Trophoblast cell (in vitro differentiated cells and primary cell): Measurements from ENCODE around the gene DISP3. TPM values are rescaled to one million over a fixed set of nuclear protein-coding genes. Genes with fewer than 3 reads are reported as not detected.

ENCODE experiments used
- DNase-seq, 2 donors: peaks; one replicate each; pipeline ENCODE4 v3.0.0-alpha.2; 2016
- H2AFZ ChIP-seq: 2 replicates; pipeline ENCODE4 v1.6.1; 2013; ENCODE audit warnings: low read length, moderate library complexity, mild to moderate bottlenecking; ENCODE audit not compliant: insufficient read depth, poor library complexity
- H2AK5ac ChIP-seq: 2 replicates; pipeline ENCODE4 v1.6.1; 2013; ENCODE audit warnings: mild to moderate bottlenecking, low read length
- H2BK120ac ChIP-seq: 2 replicates; pipeline ENCODE4 v1.6.1; 2013; ENCODE audit warnings: low read length, mild to moderate bottlenecking, moderate library complexity; ENCODE audit not compliant: insufficient read depth, poor library complexity
- H2BK12ac ChIP-seq: 2 replicates; pipeline ENCODE4 v1.6.1; 2013; ENCODE audit warnings: mild to moderate bottlenecking, low read length, moderate library complexity
- H2BK5ac ChIP-seq: 2 replicates; pipeline ENCODE4 v1.6.1; 2013; ENCODE audit warnings: low read length, low read depth, moderate library complexity, mild to moderate bottlenecking; ENCODE audit not compliant: poor library complexity
- H3K14ac ChIP-seq: 2 replicates; pipeline ENCODE4 v1.6.1; 2013; ENCODE audit warnings: mild to moderate bottlenecking, low read length
- H3K18ac ChIP-seq: 2 replicates; pipeline ENCODE4 v1.6.1; 2013; ENCODE audit warnings: mild to moderate bottlenecking, low read length
- H3K23ac ChIP-seq: 2 replicates; pipeline ENCODE4 v1.6.1; 2013; ENCODE audit warnings: low read length
- H3K27ac ChIP-seq: 2 replicates; pipeline ENCODE4 v1.5.1; 2013; ENCODE audit warnings: low read depth, mild to moderate bottlenecking, inconsistent platforms, low read length, moderate library complexity
- H3K27me3 ChIP-seq: 2 replicates; pipeline ENCODE4 v1.6.1; 2013; ENCODE audit warnings: inconsistent platforms, mild to moderate bottlenecking, low read length, moderate library complexity; ENCODE audit not compliant: insufficient read depth
- H3K36me3 ChIP-seq, 2 experiments: 1 replicate in 1 of 2; 2 replicates in 1 of 2; pipeline ENCODE4 v1.6.1; 2013; ENCODE audit warnings: low read length in 2 of 2, mild to moderate bottlenecking in 2 of 2, moderate library complexity in 1 of 2; ENCODE audit not compliant: insufficient read depth in 2 of 2, control insufficient read depth in 1 of 2
- H3K4ac ChIP-seq: 2 replicates; pipeline ENCODE4 v1.6.1; 2013; ENCODE audit warnings: low read depth, mild to moderate bottlenecking, low read length, moderate library complexity
- H3K4me1 ChIP-seq, 2 experiments: 1 replicate in 1 of 2; 2 replicates in 1 of 2; pipeline ENCODE4 v1.6.1; 2013; ENCODE audit warnings: low read length in 2 of 2, mild to moderate bottlenecking in 2 of 2, moderate library complexity in 1 of 2; ENCODE audit not compliant: insufficient read depth in 2 of 2, control insufficient read depth in 1 of 2
- H3K4me2 ChIP-seq: 2 replicates; pipeline ENCODE4 v1.6.1; 2013; ENCODE audit warnings: inconsistent platforms, mild to moderate bottlenecking, low read length, moderate library complexity
- H3K4me3 ChIP-seq: 2 replicates; pipeline ENCODE4 v1.5.1; 2013; ENCODE audit warnings: mild to moderate bottlenecking, low read depth, low read length, inconsistent platforms
- H3K79me1 ChIP-seq: one replicate; pipeline ENCODE4 v1.6.1; 2013; ENCODE audit warnings: low read length
- H3K79me2 ChIP-seq: 2 replicates; pipeline ENCODE4 v1.6.1; 2013; ENCODE audit warnings: low read length, mild to moderate bottlenecking; ENCODE audit not compliant: control insufficient read depth, insufficient read depth, poor library complexity
- H3K9ac ChIP-seq: 2 replicates; pipeline ENCODE4 v1.6.1; 2013; ENCODE audit warnings: mild to moderate bottlenecking, low read length
- H3K9me3 ChIP-seq: 2 replicates; pipeline ENCODE4 v1.6.1; 2013; ENCODE audit warnings: low read depth, mild to moderate bottlenecking, control low read depth, inconsistent platforms, low read length; ENCODE audit not compliant: insufficient read depth
- H4K12ac ChIP-seq: 2 replicates; pipeline ENCODE4 v1.6.1; 2013; ENCODE audit warnings: low read depth, mild to moderate bottlenecking, low read length, moderate library complexity
- H4K8ac ChIP-seq: 2 replicates; pipeline ENCODE4 v1.6.1; 2013; ENCODE audit warnings: low read depth, mild to moderate bottlenecking, low read length, moderate library complexity
- H4K91ac ChIP-seq: one replicate; pipeline ENCODE4 v1.6.1; 2013; ENCODE audit warnings: low read depth, mild to moderate bottlenecking, low read length, moderate library complexity
- WGBS: extraction: QIAGEN DNeasy Blood & Tissue Kit; methylation state at CpG from one replicate; pipeline ENCODE4 v1.1.7; 2013; ENCODE audit warnings: missing lambda C conversion rate; ENCODE audit not compliant: insufficient read length, insufficient coverage; ENCODE audit errors: extremely low coverage; 5-methylcytosine and 5-hydroxymethylcytosine counted together
- polyA plus RNA-seq: library from polyadenylated mRNA; stranded (reverse); fragments of 200-250 nt; gene quantifications from 2 replicates; pipeline ENCODE4 v1.2.3, GENCODE V29; 2013

The DISP3 gene
- 0.33 and 0.49 TPM in 2 replicates for polyA plus RNA-seq

DNA sequence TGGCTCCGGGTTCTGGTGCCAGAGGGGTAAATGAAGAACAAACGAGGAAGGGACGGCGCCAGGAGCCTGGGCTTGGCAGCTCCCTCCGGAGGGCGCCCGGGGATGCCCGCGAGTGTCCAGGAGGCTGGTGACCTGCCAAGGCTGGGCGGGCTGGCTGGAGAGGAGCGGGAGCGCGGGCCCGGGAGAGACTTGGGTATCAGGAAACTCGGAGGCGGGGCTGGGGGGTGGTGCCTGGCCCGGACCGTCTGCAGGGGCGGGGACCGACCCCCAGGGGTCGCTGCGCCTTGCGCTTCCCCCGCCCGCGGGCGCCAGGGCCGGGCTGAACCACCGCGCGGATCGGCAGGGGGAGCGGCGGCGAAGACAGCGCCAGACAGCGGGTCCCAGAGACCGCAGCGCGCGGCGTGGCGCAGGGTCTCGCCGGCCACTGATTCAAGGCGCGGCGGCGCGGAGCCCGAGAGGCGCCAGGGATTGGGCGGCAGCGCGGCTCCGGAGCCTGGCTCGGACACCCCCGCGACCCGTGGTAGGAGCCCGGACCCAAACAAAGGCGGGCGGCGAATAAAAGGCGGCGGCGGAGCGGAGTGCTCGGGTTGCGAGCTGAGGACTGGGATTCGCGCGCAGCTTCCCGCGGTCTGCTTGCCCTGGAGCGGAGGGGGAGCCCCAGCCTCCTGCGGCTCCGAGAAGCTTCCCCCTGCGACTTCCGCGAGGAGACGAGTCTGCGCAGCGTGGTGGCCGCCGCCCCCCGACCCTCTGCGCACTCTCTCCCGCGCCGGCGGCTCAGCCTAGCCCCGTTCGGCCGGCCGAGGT lies at the start of gene DISP3:
TSS of gene DISP3 (plus strand) at position 585 of the 804 bp plus-strand sequence. CDS start 21,838 bp downstream, outside the sequence.
- no CpG with 5 or more reads among the region's 96 CpGs for WGBS
- Histone ChIP-seq H2BK120ac (peak within 1 kb of the TSS; percentile 95), H3K4ac (peak within 1 kb of the TSS; percentile 90)

GRCh38 chr1:11429226-11429625 lies 49.7 kb upstream of the DISP3 start:
- DNase-seq = no peak
- no CpG with 5 or more reads among the region's 6 CpGs for WGBS
- Histone ChIP-seq H2BK12ac (no peak overlapping the region), H3K23ac (no peak overlapping the region), H3K14ac (no peak overlapping the region), H4K12ac (no peak overlapping the region), H3K4ac (no peak overlapping the region), H3K36me3 (no peaks in the 10 kb centered on the region), H3K18ac (no peak overlapping the region), H4K91ac (no peak overlapping the region), H2BK5ac (no peak overlapping the region), H3K4me2 (no peak overlapping the region), H3K27me3 (no peaks in the 10 kb centered on the region), H3K79me2 (no peaks in the 10 kb centered on the region), H3K4me1 (no peaks in the 10 kb centered on the region), H2AFZ (no peak overlapping the region), H2AK5ac (no peak overlapping the region), H3K4me3 (no peak overlapping the region), H3K79me1 (no peaks in the 10 kb centered on the region), H3K27ac (no peak overlapping the region), H2BK120ac (no peak overlapping the region), H3K9ac (no peak overlapping the region), H3K9me3 (peaks cover 2% of the 10 kb centered on the region), H4K8ac (no peak overlapping the region)

More for the DNA sequence above, at the start of gene DISP3:
- peak within 1 kb of the TSS; percentile 65 for H4K12ac ChIP-seq
- H3K9ac ChIP-seq = peak within 1 kb of the TSS; percentile 90
- H3K23ac ChIP-seq = no peak within 1 kb of the TSS
- peak within 1 kb of the TSS; percentile 94 for H3K14ac ChIP-seq
- peak within 1 kb of the TSS; percentile 96 for H2BK5ac ChIP-seq
- DNase-seq = peak in 1 of 2 donors; percentile 43
- H2BK12ac ChIP-seq = peak within 1 kb of the TSS; percentile 74
- peaks cover 2% of the 10 kb centered on the region for H3K79me2 ChIP-seq
- peak within 1 kb of the TSS; percentile 81 for H3K18ac ChIP-seq
- peak within 1 kb of the TSS; percentile 78 for H3K4me2 ChIP-seq
- H4K91ac ChIP-seq = peak within 1 kb of the TSS; percentile 98
- no peaks in the 10 kb centered on the region for H3K36me3 ChIP-seq
- peak within 1 kb of the TSS; percentile 73 for H3K4me3 ChIP-seq
- H4K8ac ChIP-seq = peak within 1 kb of the TSS; percentile 88
- peaks cover 2% of the 10 kb centered on the region for H3K79me1 ChIP-seq
- no peak within 1 kb of the TSS for H3K27ac ChIP-seq
- no peak within 1 kb of the TSS for H2AK5ac ChIP-seq
- H3K27me3 ChIP-seq = peaks cover 9% of the 10 kb centered on the region
- H3K4me1 ChIP-seq = peaks cover 4 to 10% of the 10 kb centered on the region in 2 experiments
- peak within 1 kb of the TSS; percentile 98 for H2AFZ ChIP-seq
- peaks cover 1% of the 10 kb centered on the region for H3K9me3 ChIP-seq

GRCh38 chr1:11429935-11430334 lies 49.0 kb upstream of the DISP3 start:
- no peak overlapping the region for H3K23ac ChIP-seq
- no peak for DNase-seq
- no peak overlapping the region for H3K9ac ChIP-seq
- H3K4me1 ChIP-seq = no peaks in the 10 kb centered on the region
- no peak overlapping the region for H3K18ac ChIP-seq
- no peak overlapping the region for H4K91ac ChIP-seq
- H3K4me2 ChIP-seq = no peak overlapping the region
- WGBS = no CpG with 5 or more reads among the region's 10 CpGs
- H3K9me3 ChIP-seq = peaks cover 3% of the 10 kb centered on the region
- no peak overlapping the region for H3K4me3 ChIP-seq
- H4K12ac ChIP-seq = no peak overlapping the region
- H2AFZ ChIP-seq = no peak overlapping the region
- H3K14ac ChIP-seq = no peak overlapping the region
- H2BK12ac ChIP-seq = no peak overlapping the region
- H2AK5ac ChIP-seq = no peak overlapping the region
- H2BK5ac ChIP-seq = no peak overlapping the region
- no peaks in the 10 kb centered on the region for H3K79me2 ChIP-seq
- H3K36me3 ChIP-seq = no peaks in the 10 kb centered on the region
- no peak overlapping the region for H4K8ac ChIP-seq
- no peak overlapping the region for H2BK120ac ChIP-seq
- H3K27me3 ChIP-seq = no peaks in the 10 kb centered on the region
- no peak overlapping the region for H3K27ac ChIP-seq
- no peak overlapping the region for H3K4ac ChIP-seq
- no peaks in the 10 kb centered on the region for H3K79me1 ChIP-seq

DNA sequence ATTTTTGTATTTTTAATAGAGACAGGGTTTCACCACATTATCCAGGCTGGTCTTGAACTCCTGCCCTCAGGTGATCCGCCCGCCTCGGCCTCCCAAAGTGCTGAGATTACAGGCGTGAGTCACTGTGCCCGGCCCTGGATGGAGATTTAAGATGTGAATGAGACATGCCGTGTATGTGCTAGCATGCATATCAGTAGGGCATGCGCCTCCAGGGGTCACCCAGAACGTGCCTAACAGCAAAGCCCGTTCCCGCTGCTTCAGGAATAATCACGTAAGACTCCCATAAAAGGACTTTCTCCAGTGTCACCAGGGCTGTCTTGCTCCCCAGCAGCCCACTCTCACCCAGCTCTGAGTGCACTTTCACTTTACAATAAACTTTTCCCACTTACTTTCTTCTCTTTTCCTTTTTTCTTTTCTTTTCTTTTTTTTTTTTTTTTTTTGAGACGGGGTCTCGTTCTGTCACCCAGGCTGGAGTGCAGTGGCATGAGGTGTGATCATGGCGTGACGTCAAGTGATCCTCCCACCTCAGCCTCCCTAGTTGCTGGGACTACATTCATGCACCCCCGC lies 46.9 kb upstream of the DISP3 start:
- no peak overlapping the region for H4K8ac ChIP-seq
- H3K79me1 ChIP-seq = no peaks in the 10 kb centered on the region
- no peaks in the 10 kb centered on the region for H3K4me1 ChIP-seq

More for the DNA sequence above, 46.9 kb upstream of the DISP3 start:
- H3K4ac ChIP-seq = no peak overlapping the region
- H3K23ac ChIP-seq = no peak overlapping the region
- no peak overlapping the region for H3K18ac ChIP-seq
- H4K12ac ChIP-seq = no peak overlapping the region
- no peak overlapping the region for H3K4me3 ChIP-seq
- H2AFZ ChIP-seq = no peak overlapping the region
- no peak overlapping the region for H2BK120ac ChIP-seq
- DNase-seq = no peak
- H3K4me2 ChIP-seq = no peak overlapping the region
- H2AK5ac ChIP-seq = no peak overlapping the region
- H3K79me2 ChIP-seq = no peaks in the 10 kb centered on the region
- H3K27ac ChIP-seq = no peak overlapping the region
- no peaks in the 10 kb centered on the region for H3K27me3 ChIP-seq
- H2BK5ac ChIP-seq = no peak overlapping the region
- peaks cover 3% of the 10 kb centered on the region for H3K9me3 ChIP-seq
- no peak overlapping the region for H3K9ac ChIP-seq
- no peak overlapping the region for H3K14ac ChIP-seq
- H3K36me3 ChIP-seq = no peaks in the 10 kb centered on the region
- WGBS = no CpG with 5 or more reads among the region's 16 CpGs
- no peak overlapping the region for H4K91ac ChIP-seq
- no peak overlapping the region for H2BK12ac ChIP-seq
